GM12892 (cell line): Measurements from ENCODE around the gene OR8S1.

ENCODE experiments used
- POLR2A ChIP-seq: IDR thresholded peaks from 2 replicates; pipeline ENCODE4 v1.6.1; 2011; ENCODE audit warnings: low read depth, low read length, control low read depth
- POLR2AphosphoS5 ChIP-seq: IDR thresholded peaks from 2 replicates; pipeline ENCODE4 v1.6.1; 2011; ENCODE audit warnings: low read depth, low read length, control low read depth
- TAF1 ChIP-seq: IDR thresholded peaks from 2 replicates; pipeline ENCODE4 v1.6.1; 2011; ENCODE audit warnings: low read depth, mild to moderate bottlenecking, control low read depth, low read length, borderline replicate concordance

DNA sequence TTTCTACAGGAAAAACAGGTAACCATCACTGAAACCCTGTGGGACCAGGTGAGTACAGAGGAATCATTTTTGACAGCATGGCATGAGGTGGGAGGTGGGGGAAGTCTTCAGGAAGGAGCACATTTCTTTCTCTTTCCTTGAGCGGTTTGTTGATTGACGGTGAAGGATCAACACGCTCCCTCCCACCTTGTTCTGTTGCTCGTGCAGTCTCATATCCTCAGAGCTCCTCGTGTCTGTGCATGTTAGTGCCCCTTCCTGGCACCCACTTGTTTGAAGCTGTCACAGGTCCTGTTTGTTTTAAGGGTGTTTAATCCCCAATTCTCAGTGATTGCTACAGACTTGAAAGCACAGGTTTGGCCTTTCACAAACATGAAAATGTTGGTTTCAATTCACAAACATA lies 38.8 kb upstream of the OR8S1 start:
- no peak for TF ChIP-seq POLR2AphosphoS5
- TF ChIP-seq POLR2A = no peak
- TF ChIP-seq TAF1 = no peak
